Glutamatergic neuron (in vitro differentiated cells): ENCODE results near the gene LPCAT1. TPM values are rescaled to one million over a fixed set of nuclear protein-coding genes. Genes with fewer than 3 reads are reported as not detected.

Experiments
- DNase-seq: peaks from one replicate; pipeline ENCODE4 v3.0.0; 2022
- H3K27ac Mint-ChIP-seq: one replicate; pipeline ENCODE4 v1.8.0; 2020; ENCODE audit warnings: mild to moderate bottlenecking, mixed read lengths, inconsistent platforms; ENCODE audit not compliant: unreplicated experiment
- H3K27me3 Mint-ChIP-seq: one replicate; pipeline ENCODE4 v1.8.0; 2020; ENCODE audit warnings: mild to moderate bottlenecking, moderate library complexity, mixed read lengths, inconsistent platforms; ENCODE audit not compliant: unreplicated experiment
- H3K36me3 Mint-ChIP-seq: one replicate; pipeline ENCODE4 v1.8.0; 2020; ENCODE audit warnings: mild to moderate bottlenecking, mixed read lengths, inconsistent platforms; ENCODE audit not compliant: unreplicated experiment
- H3K4me1 Mint-ChIP-seq: one replicate; pipeline ENCODE4 v1.8.0; 2020; ENCODE audit warnings: mild to moderate bottlenecking, low read depth, mixed read lengths, inconsistent platforms; ENCODE audit not compliant: unreplicated experiment
- H3K4me3 Mint-ChIP-seq: one replicate; pipeline ENCODE4 v1.8.0; 2020; ENCODE audit warnings: mild to moderate bottlenecking, mixed read lengths, inconsistent platforms; ENCODE audit not compliant: unreplicated experiment
- H3K9me3 Mint-ChIP-seq: one replicate; pipeline ENCODE4 v1.8.0; 2020; ENCODE audit warnings: mild to moderate bottlenecking, moderate library complexity, mixed read lengths, inconsistent platforms; ENCODE audit not compliant: unreplicated experiment
- CTCF ChIP-seq: fragments of 200-600 bp; sonication (generic); IDR thresholded peaks from one replicate; pipeline ENCODE4 v1.5.0; 2021; ENCODE audit not compliant: partially characterized antibody, unreplicated experiment
- total RNA-seq: library from RNA; stranded (reverse); fragmentation: NEBNext Ultra II Directional; extraction: Animal tissue kit (Norgen Biotek cat#: 25700); gene quantifications from one replicate; pipeline ENCODE4 v1.2.1, GENCODE V29; 2021; ENCODE audit not compliant: unreplicated experiment

LPCAT1 gene
- total RNA-seq, 1 donor from 2014 or later = 113 TPM

GRCh38 chr5:1538741-1539392, 15.1 kb upstream of the LPCAT1 start:
- Mint-ChIP-seq H3K27ac (no peak overlapping the region), H3K27me3 (peaks cover 5% of the 10 kb centered on the region), H3K9me3 (peaks cover 5% of the 10 kb centered on the region), H3K4me3 (no peak overlapping the region), H3K4me1 (no peaks in the 10 kb centered on the region), H3K36me3 (no peaks in the 10 kb centered on the region)
- DNase-seq = no peak
- TF ChIP-seq CTCF = no peak

- H3K27me3 Mint-ChIP-seq = peaks cover 5% of the 10 kb centered on the region
- no peak for TF ChIP-seq CTCF
- no peak overlapping the region for H3K4me3 Mint-ChIP-seq
- H3K9me3 Mint-ChIP-seq = peaks cover 5% of the 10 kb centered on the region
- DNase-seq = no peak
- H3K36me3 Mint-ChIP-seq = no peaks in the 10 kb centered on the region
- H3K4me1 Mint-ChIP-seq = no peaks in the 10 kb centered on the region
- H3K27ac Mint-ChIP-seq = no peak overlapping the region
These were observed 14.5 kb upstream of the LPCAT1 start for GRCh38 chr5:1538276-1538675.

- DNase-seq = no peak
- Mint-ChIP-seq H3K27me3 (peaks cover 5% of the 10 kb centered on the region), H3K4me1 (no peaks in the 10 kb centered on the region), H3K36me3 (no peaks in the 10 kb centered on the region), H3K4me3 (no peak overlapping the region), H3K9me3 (peaks cover 5% of the 10 kb centered on the region), H3K27ac (no peak overlapping the region)
- no peak for TF ChIP-seq CTCF
These were observed 13.9 kb upstream of the LPCAT1 start for GRCh38 chr5:1537603-1538154.

- H3K27me3 Mint-ChIP-seq = peaks cover 5% of the 10 kb centered on the region
- no peak for TF ChIP-seq CTCF
- H3K4me1 Mint-ChIP-seq = no peaks in the 10 kb centered on the region
- H3K9me3 Mint-ChIP-seq = peaks cover 5% of the 10 kb centered on the region
- H3K4me3 Mint-ChIP-seq = no peak overlapping the region
- DNase-seq = no peak
- H3K36me3 Mint-ChIP-seq = no peaks in the 10 kb centered on the region
- H3K27ac Mint-ChIP-seq = no peak overlapping the region
These were observed 13.3 kb upstream of the LPCAT1 start for GRCh38 chr5:1536871-1537602.

- no peak for DNase-seq
- H3K9me3 Mint-ChIP-seq = peaks cover 5% of the 10 kb centered on the region
- no peaks in the 10 kb centered on the region for H3K4me1 Mint-ChIP-seq
- H3K4me3 Mint-ChIP-seq = no peak overlapping the region
- TF ChIP-seq CTCF = no peak
- H3K36me3 Mint-ChIP-seq = no peaks in the 10 kb centered on the region
- H3K27ac Mint-ChIP-seq = no peak overlapping the region
- peaks cover 5% of the 10 kb centered on the region for H3K27me3 Mint-ChIP-seq
These were observed 12.6 kb upstream of the LPCAT1 start for GRCh38 chr5:1536322-1536845.
